CD4-positive, alpha-beta T cell treated with Interleukin-15 for 4 hours (primary cell): ENCODE results near the gene POLE.

Experiments used
- DNase-seq: peaks from one replicate; pipeline ENCODE4 v3.0.0-alpha.2; 2020; ENCODE audit warnings: low spot score

The POLE gene, protein sequence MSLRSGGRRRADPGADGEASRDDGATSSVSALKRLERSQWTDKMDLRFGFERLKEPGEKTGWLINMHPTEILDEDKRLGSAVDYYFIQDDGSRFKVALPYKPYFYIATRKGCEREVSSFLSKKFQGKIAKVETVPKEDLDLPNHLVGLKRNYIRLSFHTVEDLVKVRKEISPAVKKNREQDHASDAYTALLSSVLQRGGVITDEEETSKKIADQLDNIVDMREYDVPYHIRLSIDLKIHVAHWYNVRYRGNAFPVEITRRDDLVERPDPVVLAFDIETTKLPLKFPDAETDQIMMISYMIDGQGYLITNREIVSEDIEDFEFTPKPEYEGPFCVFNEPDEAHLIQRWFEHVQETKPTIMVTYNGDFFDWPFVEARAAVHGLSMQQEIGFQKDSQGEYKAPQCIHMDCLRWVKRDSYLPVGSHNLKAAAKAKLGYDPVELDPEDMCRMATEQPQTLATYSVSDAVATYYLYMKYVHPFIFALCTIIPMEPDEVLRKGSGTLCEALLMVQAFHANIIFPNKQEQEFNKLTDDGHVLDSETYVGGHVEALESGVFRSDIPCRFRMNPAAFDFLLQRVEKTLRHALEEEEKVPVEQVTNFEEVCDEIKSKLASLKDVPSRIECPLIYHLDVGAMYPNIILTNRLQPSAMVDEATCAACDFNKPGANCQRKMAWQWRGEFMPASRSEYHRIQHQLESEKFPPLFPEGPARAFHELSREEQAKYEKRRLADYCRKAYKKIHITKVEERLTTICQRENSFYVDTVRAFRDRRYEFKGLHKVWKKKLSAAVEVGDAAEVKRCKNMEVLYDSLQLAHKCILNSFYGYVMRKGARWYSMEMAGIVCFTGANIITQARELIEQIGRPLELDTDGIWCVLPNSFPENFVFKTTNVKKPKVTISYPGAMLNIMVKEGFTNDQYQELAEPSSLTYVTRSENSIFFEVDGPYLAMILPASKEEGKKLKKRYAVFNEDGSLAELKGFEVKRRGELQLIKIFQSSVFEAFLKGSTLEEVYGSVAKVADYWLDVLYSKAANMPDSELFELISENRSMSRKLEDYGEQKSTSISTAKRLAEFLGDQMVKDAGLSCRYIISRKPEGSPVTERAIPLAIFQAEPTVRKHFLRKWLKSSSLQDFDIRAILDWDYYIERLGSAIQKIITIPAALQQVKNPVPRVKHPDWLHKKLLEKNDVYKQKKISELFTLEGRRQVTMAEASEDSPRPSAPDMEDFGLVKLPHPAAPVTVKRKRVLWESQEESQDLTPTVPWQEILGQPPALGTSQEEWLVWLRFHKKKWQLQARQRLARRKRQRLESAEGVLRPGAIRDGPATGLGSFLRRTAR (N-terminal part only)

DNA sequence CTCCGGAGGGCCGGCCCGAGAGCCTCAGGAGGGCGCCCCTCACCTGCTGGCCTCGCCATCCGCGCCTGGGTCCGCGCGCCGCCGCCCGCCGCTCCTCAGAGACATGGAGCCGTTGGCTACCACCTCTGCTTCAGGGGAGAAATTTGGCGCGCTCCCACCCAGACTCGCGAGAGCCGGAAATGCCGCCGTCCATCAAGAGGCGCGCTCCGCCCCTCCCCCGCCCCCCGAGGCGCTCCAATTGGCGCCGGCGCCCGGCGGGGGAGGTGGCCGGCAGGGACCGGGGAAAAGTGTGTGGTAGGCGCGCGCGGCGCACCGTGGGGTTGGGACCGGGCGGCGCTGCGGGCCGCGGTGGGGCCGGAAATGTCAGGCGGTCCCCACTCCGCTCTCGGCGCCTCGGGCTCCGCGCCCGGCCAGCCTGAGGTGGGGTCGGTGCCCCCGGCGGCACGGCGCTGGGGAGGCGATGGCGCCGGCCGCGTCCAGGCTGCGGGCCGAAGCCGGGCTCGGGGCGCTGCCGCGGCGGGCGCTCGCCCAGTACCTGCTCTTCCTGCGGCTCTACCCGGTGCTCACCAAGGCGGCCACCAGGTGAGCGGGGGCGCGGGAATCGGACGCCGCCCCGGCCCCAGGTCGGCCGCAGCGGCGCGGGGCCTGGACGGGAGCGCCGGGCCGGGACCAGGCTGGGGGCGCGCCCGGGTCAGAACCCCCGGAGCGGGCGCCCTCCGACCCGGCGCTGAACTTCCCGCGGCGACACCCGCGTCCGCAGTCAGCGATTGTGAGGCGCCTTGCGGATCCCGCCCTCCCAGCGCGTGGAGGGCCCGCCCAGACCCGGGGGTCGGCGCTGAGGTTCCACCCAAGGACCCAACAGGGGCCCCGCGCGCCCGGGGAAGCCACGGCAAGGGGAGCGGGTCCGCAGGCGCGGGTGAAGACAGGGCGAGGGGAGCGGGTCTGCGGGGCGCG is at the start of gene POLE, which contains the start of gene PXMP2:
Gene POLE (minus strand): TSS at position 132 of the 954 bp plus-strand sequence. CDS start 27 bp downstream, at position 105.
Gene PXMP2 (plus strand): TSS at position 377 of the 954 bp plus-strand sequence. CDS start 84 bp downstream, at position 461.
- peak; percentile 94 for DNase-seq

DNA sequence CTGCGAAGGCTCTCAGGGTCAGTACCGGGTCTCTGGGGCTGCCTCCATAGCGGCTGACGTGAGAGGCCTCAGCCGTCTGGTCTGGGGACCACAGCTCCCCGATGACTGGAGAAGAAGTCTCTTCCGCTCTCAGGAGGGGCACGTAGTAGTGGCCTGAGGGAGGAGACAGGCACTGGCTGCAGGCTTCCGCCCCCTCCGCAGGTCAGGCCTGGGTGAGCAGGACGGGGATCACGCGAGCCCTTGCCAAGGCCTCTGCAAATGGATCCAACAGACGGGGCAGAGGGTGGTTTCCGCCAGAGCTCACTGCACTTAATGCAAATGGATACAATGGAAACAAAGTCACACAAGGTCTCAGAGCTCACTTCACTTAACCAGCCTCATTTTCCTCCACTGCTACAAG is 49.8 kb upstream of the POLE start:
- no peak for DNase-seq

DNA sequence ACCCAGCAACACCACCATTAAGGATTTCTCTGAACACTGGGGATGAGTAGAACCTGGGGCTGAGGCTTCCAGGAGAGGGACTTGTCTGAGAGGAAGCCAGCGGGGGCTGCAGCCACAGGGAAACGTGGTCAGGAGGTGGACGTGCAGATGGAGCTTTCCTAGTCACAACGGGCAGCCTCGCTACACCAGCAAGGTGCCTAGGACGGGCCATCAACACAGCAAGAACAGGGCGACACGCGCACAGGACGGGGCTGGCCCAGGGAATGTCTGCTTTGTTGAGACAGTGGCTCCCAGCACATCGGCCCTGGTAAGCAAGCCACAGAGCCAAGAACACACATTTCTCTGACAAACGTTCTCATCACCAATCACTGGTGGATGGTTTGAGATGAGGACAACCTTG is 49.2 kb upstream of the POLE start:
- no peak for DNase-seq

DNA sequence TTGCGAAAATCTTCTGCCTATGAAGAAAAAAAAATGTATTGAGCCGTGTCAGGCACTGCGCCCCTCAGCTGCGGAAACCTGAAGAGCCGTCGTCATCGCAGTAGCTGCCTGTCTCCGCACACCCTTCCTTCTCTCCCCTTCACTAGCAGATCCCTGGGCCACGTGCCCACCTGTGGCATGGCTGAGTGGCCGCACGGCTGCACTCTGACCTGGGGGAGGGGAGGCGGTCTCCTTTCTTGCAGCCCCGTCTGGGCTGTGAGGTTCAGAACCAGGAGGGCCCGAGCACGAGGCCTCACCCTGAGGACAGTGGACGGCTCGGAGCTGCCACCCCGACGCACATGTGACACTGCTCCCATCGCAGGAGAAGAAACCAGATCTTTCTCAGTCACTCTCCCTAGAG is 48.4 kb upstream of the POLE start:
- no peak for DNase-seq

GRCh38 chr12:132734206-132734605 is 47.1 kb upstream of the POLE start:
- DNase-seq = no peak

GRCh38 chr12:132731574-132731973 is 44.4 kb upstream of the POLE start:
- DNase-seq = no peak

DNA sequence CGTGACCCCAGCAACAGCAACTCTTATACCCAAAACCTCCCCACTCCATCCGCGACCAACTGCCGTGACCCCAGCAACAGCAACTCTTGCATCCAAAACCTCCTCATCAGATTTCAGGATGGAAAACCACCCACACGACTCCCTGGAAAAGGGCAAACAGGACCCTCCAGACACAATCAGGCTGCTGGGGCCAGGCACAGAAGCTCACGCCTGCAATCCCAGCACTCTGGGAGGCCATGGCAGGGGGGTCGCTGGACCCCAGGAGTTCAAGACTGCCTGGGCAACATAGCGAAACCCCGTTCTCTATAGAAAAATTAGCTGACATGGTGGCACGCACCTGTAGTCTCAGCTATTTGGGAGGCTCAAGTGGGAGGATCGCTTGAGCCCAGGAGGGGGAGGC is 43.2 kb upstream of the POLE start:
- DNase-seq = no peak

- no peak for DNase-seq
Observed at GRCh38 chr12:132729541-132730320, 42.6 kb upstream of the POLE start.

DNA sequence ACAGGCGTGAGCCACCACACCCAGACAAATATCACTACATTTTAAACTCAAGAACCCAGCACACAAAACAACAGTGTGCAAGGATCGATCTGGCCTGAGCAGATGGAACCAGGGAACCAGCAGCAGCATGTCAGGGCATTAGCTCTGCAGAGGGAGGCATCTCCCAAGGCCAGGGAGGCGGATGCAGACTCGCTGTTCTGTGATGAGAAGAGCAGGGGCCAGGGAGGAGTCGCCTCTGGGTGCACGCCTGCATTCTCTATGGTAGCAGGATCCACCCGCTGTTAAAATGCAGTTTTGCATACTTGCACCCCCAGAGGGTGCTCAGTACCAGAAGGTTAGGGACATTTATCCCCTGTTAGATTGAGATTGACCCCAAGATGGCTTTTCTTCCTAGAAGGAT is 41.4 kb upstream of the POLE start:
- DNase-seq = no peak

DNA sequence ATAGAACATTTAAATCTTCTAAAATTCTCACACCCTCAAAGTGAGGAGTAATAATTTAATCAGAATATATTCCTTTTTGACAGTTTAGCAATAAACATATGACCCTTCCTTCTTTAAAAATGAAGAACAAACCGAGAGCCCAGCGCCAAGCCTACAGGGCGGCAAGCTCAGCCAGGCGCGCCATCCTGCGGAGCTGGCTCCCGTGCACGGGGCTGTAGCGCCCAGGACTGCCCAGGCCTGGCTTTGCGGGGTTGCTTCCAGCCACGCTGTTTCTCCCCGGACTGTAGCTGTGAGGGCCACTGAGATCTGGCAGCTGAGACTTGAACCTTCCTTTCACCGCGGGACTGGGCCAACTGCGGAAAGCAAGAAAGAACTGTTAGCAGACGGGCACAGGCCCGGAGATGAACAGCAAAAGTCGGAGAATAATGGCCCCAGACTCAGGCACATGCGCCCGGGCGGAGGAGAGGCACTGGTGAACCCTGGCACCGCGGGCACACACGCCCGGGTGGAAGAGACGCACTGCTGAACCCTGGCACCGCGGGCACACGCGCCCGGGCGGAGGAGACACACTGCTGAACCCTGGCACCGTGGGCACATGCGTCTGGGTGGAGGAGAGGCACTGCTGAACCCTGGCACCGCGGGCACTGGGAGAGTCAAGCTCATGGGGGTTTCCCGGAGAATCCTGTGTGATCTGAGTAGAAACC is 40.1 kb upstream of the POLE start:
- no peak for DNase-seq

GRCh38 chr12:132726386-132726785 is 39.2 kb upstream of the POLE start:
- no peak for DNase-seq

DNA sequence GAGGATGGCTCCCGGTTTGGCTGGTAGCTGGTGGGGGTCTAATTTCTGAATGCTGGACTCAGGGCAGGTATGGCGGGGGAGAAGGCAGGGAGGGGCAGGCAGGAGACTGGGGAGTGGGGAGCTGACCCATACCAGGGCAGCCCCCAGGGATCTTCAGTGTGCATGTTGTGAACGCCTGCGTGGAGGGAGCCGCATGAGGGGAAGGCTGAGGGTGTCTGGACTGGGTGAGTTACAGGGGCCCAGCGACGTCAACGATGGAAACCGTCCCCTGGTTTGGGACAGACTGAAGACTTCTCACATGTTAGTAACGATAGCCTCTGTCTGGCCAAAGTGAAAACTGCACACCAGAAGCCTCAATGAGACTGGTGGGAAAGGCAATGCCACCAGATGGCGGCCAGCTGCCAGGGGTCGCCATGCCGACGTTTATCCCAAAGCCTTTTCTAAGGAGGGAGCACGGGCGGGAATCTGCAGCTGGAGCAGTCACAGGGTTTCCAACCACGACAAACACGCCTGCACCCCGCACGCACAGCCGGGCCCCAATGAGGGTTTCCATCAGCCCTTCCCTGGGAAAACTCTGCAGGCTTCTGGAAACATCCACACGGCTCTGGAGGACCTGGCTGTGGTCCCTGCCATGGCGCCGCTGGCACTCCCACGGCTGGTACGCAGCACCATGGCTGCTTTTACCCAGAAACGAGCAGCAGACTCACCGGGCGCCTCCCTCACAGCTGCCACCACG is 37.5 kb upstream of the POLE start:
- DNase-seq = no peak

- DNase-seq = no peak
Observed at GRCh38 chr12:132723764-132724140, 36.6 kb upstream of the POLE start.

DNA sequence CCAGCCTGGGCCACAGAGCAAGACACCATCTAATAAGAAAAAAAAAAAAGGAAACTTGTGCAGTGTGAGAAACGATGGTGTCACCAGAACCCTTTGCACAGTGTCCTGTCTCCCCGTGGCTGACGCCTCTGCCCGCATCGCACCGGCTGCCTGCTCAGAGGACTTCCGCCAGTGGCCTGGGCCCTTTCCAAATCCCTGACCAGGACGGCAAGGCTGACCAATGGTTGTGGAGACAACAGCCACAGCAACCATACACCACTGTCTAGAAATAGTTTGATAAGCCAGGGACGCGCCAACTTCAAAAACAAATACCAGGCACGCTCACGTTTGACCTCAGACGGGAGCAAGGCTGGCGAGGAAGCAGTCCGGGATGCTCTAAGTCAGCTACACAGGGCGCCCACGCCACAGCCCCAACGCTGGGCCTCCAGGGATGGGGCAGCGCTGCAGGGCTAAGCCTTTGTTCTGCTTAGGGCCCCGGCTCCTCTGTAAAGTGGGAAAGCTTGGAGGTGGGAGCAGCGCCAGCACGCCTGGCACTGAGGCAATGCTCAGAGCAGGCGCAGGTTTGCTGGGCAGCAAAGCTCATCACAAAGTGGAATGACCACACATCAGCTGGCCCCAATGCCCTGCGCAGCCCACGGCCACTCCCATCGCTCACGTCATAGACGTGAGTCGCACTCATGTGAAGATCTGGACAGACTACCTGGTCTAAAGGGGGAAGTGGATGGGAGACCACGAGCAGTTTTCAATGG is 36.0 kb upstream of the POLE start:
- DNase-seq = no peak

- DNase-seq = no peak
Observed at GRCh38 chr12:132720606-132721345, 33.6 kb upstream of the POLE start.

- no peak for DNase-seq
Observed at GRCh38 chr12:132719954-132720324, 32.8 kb upstream of the POLE start.
